Measurements from ENCODE around the gene CD7.

DNA sequence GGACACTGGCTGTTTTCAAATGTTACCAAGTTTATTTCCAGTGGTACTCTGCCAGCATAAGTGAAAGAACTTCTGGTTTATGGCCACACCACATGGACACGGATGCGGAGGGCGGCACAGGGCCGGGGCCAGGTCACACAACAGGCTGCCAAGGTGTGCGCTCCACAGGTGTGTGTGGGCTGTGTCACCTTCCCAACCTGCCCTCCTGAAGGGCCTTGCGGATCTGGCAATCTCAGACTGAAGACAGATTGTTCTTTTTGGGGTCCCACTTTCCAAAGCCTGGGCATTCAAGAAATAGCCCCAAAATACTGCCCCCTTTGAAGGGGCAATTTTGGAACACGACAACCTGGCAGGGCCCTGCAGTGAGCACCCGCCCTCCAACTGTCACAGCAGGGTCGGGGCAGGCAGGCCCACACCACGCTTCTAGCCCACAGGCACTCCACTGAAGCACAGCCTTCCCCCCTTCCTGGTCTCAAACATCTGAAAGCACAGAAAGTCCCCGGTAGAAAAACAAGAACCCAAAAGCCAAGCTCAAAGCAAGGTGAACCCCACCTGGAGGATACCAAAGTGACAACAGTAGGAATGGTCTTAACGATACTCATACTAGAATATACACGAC, 47.4 kb downstream of the CD7 start:
- TF ChIP-seq, protein P1, sequence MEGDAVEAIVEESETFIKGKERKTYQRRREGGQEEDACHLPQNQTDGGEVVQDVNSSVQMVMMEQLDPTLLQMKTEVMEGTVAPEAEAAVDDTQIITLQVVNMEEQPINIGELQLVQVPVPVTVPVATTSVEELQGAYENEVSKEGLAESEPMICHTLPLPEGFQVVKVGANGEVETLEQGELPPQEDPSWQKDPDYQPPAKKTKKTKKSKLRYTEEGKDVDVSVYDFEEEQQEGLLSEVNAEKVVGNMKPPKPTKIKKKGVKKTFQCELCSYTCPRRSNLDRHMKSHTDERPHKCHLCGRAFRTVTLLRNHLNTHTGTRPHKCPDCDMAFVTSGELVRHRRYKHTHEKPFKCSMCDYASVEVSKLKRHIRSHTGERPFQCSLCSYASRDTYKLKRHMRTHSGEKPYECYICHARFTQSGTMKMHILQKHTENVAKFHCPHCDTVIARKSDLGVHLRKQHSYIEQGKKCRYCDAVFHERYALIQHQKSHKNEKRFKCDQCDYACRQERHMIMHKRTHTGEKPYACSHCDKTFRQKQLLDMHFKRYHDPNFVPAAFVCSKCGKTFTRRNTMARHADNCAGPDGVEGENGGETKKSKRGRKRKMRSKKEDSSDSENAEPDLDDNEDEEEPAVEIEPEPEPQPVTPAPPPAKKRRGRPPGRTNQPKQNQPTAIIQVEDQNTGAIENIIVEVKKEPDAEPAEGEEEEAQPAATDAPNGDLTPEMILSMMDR (IDR thresholded peaks at IDR 0.05; ENCODE audit: insufficient read depth, low read length, poor library complexity, severe bottlenecking) = no peak
- TF ChIP-seq EZH2phosphoT487 (conservative IDR thresholded peaks at IDR 0.05; ENCODE audit: low read length) = no peak

Measured in SU-DHL-6 (cell line).